Astrocyte of the cerebellum (primary cell): ENCODE results near the gene ATP6V0B.

Source experiments
- DNase-seq: peaks from one replicate; pipeline ENCODE4 v3.0.0-alpha.2; 2011; ENCODE audit warnings: low read depth
- H3K4me3 ChIP-seq: 2 replicates; pipeline ENCODE4 v1.5.1; 2011; ENCODE audit warnings: mild to moderate bottlenecking, low read depth, low read length, moderate library complexity
- in situ Hi-C: cut with HindIII; loops from 2 replicates; pipeline ENCODE4 v1.10.0; 2017; ENCODE audit warnings: low sequenced_read_pairs
- TF ChIP-seq, protein P1 (sequence below): IDR thresholded peaks from 2 replicates; pipeline ENCODE4 v1.5.1; 2012; ENCODE audit warnings: low read length, low read depth, moderate library complexity, mild to moderate bottlenecking; ENCODE audit errors: missing control alignments

The ATP6V0B gene

DNA sequence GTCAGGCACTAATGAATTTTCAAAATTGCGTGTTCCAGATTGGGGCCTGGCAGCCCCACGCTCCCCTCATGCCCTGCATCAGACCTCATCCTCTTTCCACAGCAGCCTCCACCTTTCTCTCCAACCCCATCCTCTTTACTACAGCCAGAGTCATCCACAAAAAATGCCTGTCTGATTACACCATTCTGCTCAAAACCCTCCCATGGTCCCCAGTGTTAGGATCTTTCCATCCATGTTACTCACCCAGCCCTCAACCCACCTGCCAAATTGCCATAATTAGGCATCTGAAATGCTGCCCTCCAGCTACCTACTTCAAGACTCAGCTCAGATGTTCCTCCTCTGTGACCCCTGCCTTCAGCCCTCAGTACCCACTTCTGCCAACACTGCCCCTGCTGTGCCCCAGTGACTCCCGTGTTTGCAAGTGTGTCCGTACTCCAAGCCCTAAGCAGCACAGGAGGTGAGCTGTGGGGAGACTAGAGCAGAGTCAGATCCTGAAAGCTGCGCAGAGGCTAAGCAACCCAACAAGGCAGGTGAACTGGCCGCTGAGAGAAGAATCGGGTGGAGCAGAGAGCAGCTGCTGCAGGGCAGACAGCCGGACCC lies 41.9 kb upstream of the ATP6V0B start:
- in situ Hi-C loops, result no loop called here
- TF ChIP-seq, protein P1, sequence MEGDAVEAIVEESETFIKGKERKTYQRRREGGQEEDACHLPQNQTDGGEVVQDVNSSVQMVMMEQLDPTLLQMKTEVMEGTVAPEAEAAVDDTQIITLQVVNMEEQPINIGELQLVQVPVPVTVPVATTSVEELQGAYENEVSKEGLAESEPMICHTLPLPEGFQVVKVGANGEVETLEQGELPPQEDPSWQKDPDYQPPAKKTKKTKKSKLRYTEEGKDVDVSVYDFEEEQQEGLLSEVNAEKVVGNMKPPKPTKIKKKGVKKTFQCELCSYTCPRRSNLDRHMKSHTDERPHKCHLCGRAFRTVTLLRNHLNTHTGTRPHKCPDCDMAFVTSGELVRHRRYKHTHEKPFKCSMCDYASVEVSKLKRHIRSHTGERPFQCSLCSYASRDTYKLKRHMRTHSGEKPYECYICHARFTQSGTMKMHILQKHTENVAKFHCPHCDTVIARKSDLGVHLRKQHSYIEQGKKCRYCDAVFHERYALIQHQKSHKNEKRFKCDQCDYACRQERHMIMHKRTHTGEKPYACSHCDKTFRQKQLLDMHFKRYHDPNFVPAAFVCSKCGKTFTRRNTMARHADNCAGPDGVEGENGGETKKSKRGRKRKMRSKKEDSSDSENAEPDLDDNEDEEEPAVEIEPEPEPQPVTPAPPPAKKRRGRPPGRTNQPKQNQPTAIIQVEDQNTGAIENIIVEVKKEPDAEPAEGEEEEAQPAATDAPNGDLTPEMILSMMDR, result no peak
- DNase-seq, result no peak

DNA sequence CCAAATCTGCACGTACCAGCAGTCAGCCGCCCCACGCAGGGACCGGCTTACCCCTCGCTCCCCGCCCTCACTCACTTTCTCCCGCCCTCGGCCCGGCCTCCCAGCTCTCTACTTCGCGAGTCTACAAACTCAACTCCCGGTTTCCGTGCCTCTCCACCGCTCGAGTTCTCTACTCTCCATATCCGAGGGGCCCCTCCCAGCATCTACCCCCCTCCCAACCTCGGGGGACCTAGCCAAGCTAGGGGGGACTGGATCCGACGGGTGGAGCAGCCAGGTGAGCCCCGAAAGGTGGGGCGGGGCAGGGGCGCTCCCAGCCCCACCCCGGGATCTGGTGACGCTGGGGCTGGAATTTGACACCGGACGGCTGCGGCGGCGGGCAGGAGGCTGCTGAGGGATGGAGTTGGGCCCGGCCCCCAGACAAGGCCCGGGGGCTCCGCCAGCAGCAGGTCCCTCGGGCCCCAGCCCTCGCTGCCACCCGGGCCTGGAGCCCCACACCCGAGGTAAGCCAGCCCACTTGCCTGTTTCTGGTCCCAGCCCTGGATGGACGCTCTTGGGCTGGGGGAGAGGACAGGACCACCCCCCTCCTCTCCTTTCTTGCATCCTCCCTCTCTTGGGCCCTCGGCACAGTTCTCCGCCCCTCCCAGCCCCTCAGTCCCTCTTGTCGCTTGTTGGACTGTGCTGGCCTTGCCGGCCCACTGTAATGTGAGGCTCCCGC lies 41.2 kb upstream of the ATP6V0B start, which contains the start of gene ARTN:
Gene ARTN, plus strand, starts transcription at position 416 of the 715 bp plus-strand sequence. CDS start 1,856 bp downstream, outside the sequence.
- in situ Hi-C loops, result no loop called here
- TF ChIP-seq, protein P1, result no peak
- peak within 1 kb of the TSS; percentile 39 for H3K4me3 ChIP-seq
- DNase-seq, result no peak

More for the DNA sequence above, 41.9 kb upstream of the ATP6V0B start:
- H3K4me3 ChIP-seq, result peak overlapping the region; percentile 39

DNA sequence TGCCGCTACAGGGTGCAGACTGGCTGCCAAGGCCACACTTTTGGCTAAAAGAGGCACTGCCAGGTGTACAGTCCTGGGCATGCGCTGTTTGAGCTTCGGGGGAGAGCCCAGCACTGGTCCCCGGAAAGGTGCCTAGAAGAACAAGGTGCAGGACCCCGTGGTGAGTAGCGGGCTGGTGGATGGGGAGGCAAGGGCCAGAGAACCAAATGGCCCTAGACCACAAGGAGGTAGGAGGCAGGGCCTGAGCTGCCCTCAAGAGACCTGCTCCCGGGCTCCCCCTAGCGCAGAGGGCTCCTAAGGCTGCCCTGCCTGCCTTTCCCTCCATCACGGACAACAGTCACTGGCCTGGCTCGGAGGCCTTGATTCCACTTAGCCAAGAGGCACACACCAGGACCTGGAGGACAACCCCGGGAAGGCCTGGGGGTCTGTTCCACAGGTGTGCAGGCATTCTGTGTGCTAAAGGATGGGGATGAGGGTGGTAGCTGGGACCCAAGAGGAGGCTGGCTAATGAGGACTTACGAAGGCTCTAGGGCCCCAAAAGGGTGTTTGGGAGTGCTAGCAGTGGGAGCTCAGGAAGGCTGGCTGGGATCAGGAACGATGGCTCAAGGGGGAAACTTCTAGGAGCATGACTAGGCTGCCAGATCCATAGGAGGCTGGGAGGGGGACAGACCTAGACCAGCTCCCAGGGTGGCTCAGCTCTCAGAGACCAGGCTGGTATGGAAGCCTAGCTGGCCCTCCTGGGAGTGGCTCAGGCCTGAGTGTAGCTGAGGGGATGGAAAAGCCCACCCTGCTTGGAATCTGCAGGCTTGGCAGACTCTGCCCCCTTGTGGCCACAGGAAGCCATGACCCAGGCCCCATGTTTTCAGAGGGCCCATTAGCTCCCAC lies 40.4 kb upstream of the ATP6V0B start:
- peak; percentile 59 for DNase-seq
- H3K4me3 ChIP-seq, result peak overlapping the region; percentile 39

DNA sequence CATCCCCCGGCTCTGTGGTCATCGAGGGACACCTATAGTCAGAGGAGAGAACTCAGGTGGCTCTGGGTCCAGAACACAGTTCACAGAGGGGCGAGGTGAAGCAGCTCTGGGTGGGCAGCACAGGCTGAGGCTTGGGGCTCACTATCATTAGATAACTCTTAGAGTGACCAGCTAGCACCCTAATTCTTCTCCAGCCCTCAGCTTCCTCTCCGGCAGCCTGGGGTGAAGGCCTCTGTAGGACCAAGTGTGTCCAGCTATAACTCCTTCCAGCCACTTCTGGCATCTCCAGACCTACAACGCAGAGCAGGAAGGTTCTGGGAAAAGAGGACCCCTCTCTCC lies 39.8 kb upstream of the ATP6V0B start:
- TF ChIP-seq, protein P1, result no peak
- in situ Hi-C loops, result loop anchor here (5.0 kb wide), 3 partner anchors 73 to 168 kb away; no protein-coding TSS in a partner anchor
- no peak overlapping the region for H3K4me3 ChIP-seq
- no peak for DNase-seq

More for the DNA sequence above, 40.4 kb upstream of the ATP6V0B start:
- TF ChIP-seq, protein P1, result peak; percentile 89
- in situ Hi-C loops, result no loop called here

DNA sequence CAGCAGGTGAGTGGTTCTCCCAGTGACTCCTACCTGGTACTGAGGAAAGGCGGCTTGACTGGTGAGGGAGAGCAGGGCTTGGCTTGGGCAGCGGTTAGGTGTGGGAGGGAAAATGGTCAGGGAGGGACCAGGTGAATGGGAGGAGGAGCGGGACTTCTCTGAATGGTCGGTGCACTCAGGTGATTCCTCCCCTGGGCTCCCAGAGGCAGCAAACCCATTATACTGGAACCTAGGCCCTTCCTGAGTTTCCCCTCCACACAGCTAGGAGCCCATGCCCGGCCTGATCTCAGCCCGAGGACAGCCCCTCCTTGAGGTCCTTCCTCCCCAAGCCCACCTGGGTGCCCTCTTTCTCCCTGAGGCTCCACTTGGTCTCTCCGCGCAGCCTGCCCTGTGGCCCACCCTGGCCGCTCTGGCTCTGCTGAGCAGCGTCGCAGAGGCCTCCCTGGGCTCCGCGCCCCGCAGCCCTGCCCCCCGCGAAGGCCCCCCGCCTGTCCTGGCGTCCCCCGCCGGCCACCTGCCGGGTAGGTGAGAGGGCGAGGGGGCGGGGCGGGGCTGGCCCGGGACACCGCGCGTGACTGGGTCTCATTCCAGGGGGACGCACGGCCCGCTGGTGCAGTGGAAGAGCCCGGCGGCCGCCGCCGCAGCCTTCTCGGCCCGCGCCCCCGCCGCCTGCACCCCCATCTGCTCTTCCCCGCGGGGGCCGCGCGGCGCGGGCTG lies 38.9 kb upstream of the ATP6V0B start:
- no peak for DNase-seq
- in situ Hi-C loops, result loop anchor here (5.0 kb wide), 3 partner anchors 74 to 169 kb away; no protein-coding TSS in a partner anchor
- H3K4me3 ChIP-seq, result peak overlapping the region; percentile 31
- TF ChIP-seq, protein P1, result no peak
